HepG2 (cell line): Measurements from ENCODE around the gene ADGRG6. TPM values are rescaled to one million over a fixed set of nuclear protein-coding genes. Genes with fewer than 3 reads are reported as not detected.

ENCODE experiments used
- ARNTL ChIP-seq: sonication (generic); formaldehyde crosslinking; IDR thresholded peaks from 2 replicates; pipeline ENCODE4 v1.4.0; 2020; ENCODE audit warnings: mild to moderate bottlenecking, missing genetic modification reagents
- CC2D1A ChIP-seq: sonication (generic); formaldehyde crosslinking; IDR thresholded peaks from 2 replicates; pipeline ENCODE4 v1.8.1; 2023; ENCODE audit warnings: mild to moderate bottlenecking, missing genetic modification reagents
- EP300 ChIP-seq, 3 experiments: sonication (generic) in 1 of 3; formaldehyde crosslinking in 1 of 3; IDR thresholded peaks; 2 replicates each; pipeline versions ENCODE4 v1.5.1 to v1.6.1; 2011 to 2020; ENCODE audit warnings: low read depth in 2 of 3, low read length in 2 of 3, borderline replicate concordance in 1 of 3, improper control_type of control experiment in 1 of 3, mild to moderate bottlenecking in 1 of 3, missing genetic modification reagents in 1 of 3, moderate library complexity in 1 of 3
- ETV6 ChIP-seq: sonication (generic); formaldehyde crosslinking; conservative IDR thresholded peaks from 2 replicates; pipeline ENCODE4 v1.4.0; 2020; ENCODE audit warnings: missing genetic modification reagents
- EZH2 ChIP-seq: conservative IDR thresholded peaks from 2 replicates; pipeline ENCODE4 v1.6.1; 2012; ENCODE audit warnings: mild to moderate bottlenecking, low read depth, low read length, moderate library complexity
- HMG20B ChIP-seq: conservative IDR thresholded peaks from 2 replicates; pipeline ENCODE4 v1.6.1; 2016; ENCODE audit warnings: missing genetic modification reagents, missing compliant biosample characterization
- KMT2B ChIP-seq: IDR thresholded peaks from 2 replicates; pipeline ENCODE4 v1.6.1; 2016; ENCODE audit warnings: missing genetic modification reagents, missing compliant biosample characterization
- MAF1 ChIP-seq: sonication (generic); formaldehyde crosslinking; IDR thresholded peaks from 2 replicates; pipeline ENCODE4 v1.5.0; 2020; ENCODE audit warnings: missing genetic modification reagents, borderline replicate concordance
- MXI1 ChIP-seq: IDR thresholded peaks from 3 replicates; pipeline ENCODE4 v1.6.1; 2012; ENCODE audit warnings: low read depth, low read length, inconsistent platforms, borderline replicate concordance
- MYC ChIP-seq: sonication (generic); formaldehyde crosslinking; IDR thresholded peaks from 2 replicates; pipeline ENCODE4 v1.9.0; 2021; ENCODE audit warnings: missing genetic modification reagents, borderline replicate concordance
- NFE2L2 ChIP-seq: fragments of 150-350 bp; IDR thresholded peaks from 2 replicates; pipeline ENCODE4 v1.6.1; 2014; ENCODE audit warnings: low read length
- PRPF4 ChIP-seq: fragments of 200-400 bp; formaldehyde crosslinking; IDR thresholded peaks from 2 replicates; pipeline ENCODE4 v1.6.1; 2016; ENCODE audit warnings: low read length, low read depth; ENCODE audit not compliant: poor library complexity, severe bottlenecking
- RFX5 ChIP-seq: IDR thresholded peaks from 2 replicates; pipeline ENCODE4 v1.6.1; 2011; ENCODE audit warnings: low read depth, low read length, improper control_type of control experiment
- SIN3A ChIP-seq: IDR thresholded peaks from 2 replicates; pipeline ENCODE4 v1.6.1; 2011; ENCODE audit warnings: low read depth, mild to moderate bottlenecking, control low read depth, low read length, borderline replicate concordance
- THAP11 ChIP-seq: IDR thresholded peaks from 2 replicates; pipeline ENCODE4 v1.6.1; 2016; ENCODE audit warnings: missing biosample characterization, missing genetic modification reagents
- YEATS2 ChIP-seq: sonication (generic); formaldehyde crosslinking; IDR thresholded peaks from 2 replicates; pipeline ENCODE4 v1.4.0; 2020; ENCODE audit warnings: missing genetic modification reagents, borderline replicate concordance
- YEATS4 ChIP-seq: sonication (generic); formaldehyde crosslinking; IDR thresholded peaks from 2 replicates; pipeline ENCODE4 v1.4.0; 2020; ENCODE audit warnings: missing genetic modification reagents, borderline replicate concordance
- ZC3H13 ChIP-seq: sonication (generic); formaldehyde crosslinking; IDR thresholded peaks from 2 replicates; pipeline ENCODE4 v1.8.1; 2023; ENCODE audit warnings: mild to moderate bottlenecking, missing genetic modification reagents, moderate library complexity
- ZNF407 ChIP-seq: sonication (generic); formaldehyde crosslinking; IDR thresholded peaks from one replicate; pipeline ENCODE4 v1.5.1; 2020; ENCODE audit warnings: mild to moderate bottlenecking, missing genetic modification reagents; ENCODE audit errors: not compliant biosample characterization
- ZNF530 ChIP-seq: sonication (generic); formaldehyde crosslinking; IDR thresholded peaks from 2 replicates; pipeline ENCODE4 v1.5.0; 2020; ENCODE audit warnings: low read depth, mild to moderate bottlenecking, missing genetic modification reagents
- ZNF562 ChIP-seq: sonication (generic); formaldehyde crosslinking; IDR thresholded peaks from 2 replicates; pipeline ENCODE4 v1.8.0; 2022; ENCODE audit warnings: missing genetic modification reagents, borderline replicate concordance
- ZNF772 ChIP-seq: sonication (generic); formaldehyde crosslinking; IDR thresholded peaks from 2 replicates; pipeline ENCODE4 v1.5.0; 2020; ENCODE audit warnings: mild to moderate bottlenecking, missing genetic modification reagents
- polyA plus RNA-seq, 8 experiments: library from polyadenylated mRNA; depleted of rRNA in 3 of 8; stranded (reverse) in 7 of 8; unstranded in 1 of 8; fragments of >200 nt; fragmentation: Illumina TruSeq in 4 of 8; extraction: Trizol in 4 of 8; gene quantifications; 2 replicates each; pipeline versions ENCODE4 v1.2.1 to v1.2.3, GENCODE V29; 2011 to 2016; ENCODE audit warnings: low read depth in 4 of 8, missing spikeins in 1 of 8, mixed read lengths in 1 of 8; ENCODE audit not compliant: insufficient read depth in 1 of 8
- total RNA-seq, 5 experiments: library from RNA; depleted of rRNA; stranded (reverse); fragments of >200 nt; fragmentation: Illumina TruSeq; extraction: Trizol; gene quantifications; 2 replicates each; pipeline ENCODE4 v1.2.3, GENCODE V29; 2016; ENCODE audit warnings: low read depth in 1 of 5

Gene ADGRG6
- total and polyA plus RNA-seq, 2 of the 13 experiments (the other 11 are each of a cell fraction or from before 2014, with no cell fraction given) = 129 to 249 TPM

GRCh38 chr6:142331075-142331551 lies 29.3 kb downstream of the ADGRG6 start (continued):
- TF ChIP-seq HMG20B (CRISPR knock-in tag) = 0 out of 2 replicates have a peak, but pooled peaks have one; percentile 14
- peak; percentile 58; the same call in 1 of the 2 replicates for TF ChIP-seq ARNTL (CRISPR knock-in tag)
- TF ChIP-seq ZNF530 = no peak
- peak; percentile 72; the same call in 1 of the 2 replicates for TF ChIP-seq MAF1 (CRISPR knock-in tag)
- TF ChIP-seq SIN3A = 0 out of 2 replicates have a peak, but pooled peaks have one; percentile 44
- no peak for TF ChIP-seq MYC (CRISPR knock-in tag)
- TF ChIP-seq YEATS4 (CRISPR knock-in tag) = 0 out of 2 replicates have a peak, but pooled peaks have one; percentile 24
- no peak for TF ChIP-seq EZH2
- TF ChIP-seq ZNF562 (CRISPR knock-in tag) = no peak
- TF ChIP-seq ZNF772 (CRISPR knock-in tag) = no peak
- TF ChIP-seq EP300 (IDR thresholded peaks at IDR 0.05; ENCODE audit: low read depth in 2 of 2, low read length in 2 of 2) = peak; percentile 46 to 99; a peak in 3 of 4 replicates
- peak; percentile 93 for TF ChIP-seq EP300 (CRISPR knock-in tag; IDR thresholded peaks at IDR 0.05; ENCODE audit: borderline replicate concordance)
- TF ChIP-seq RFX5 = no peak
- TF ChIP-seq ETV6 (CRISPR knock-in tag) = no peak
- no peak for TF ChIP-seq ZNF407
- TF ChIP-seq THAP11 = no peak
- TF ChIP-seq PRPF4 = no peak
- peak; percentile 79 for TF ChIP-seq KMT2B (CRISPR knock-in tag)
- TF ChIP-seq MXI1 = no peak
- TF ChIP-seq NFE2L2 = no peak
- 0 out of 2 replicates have a peak, but pooled peaks have one; percentile 4 for TF ChIP-seq CC2D1A
- TF ChIP-seq YEATS2 (CRISPR knock-in tag) = no peak
- TF ChIP-seq ZC3H13 = no peak
